Endothelial cell of umbilical vein (primary cell): ENCODE results near the gene RALGAPA1. TPM values are rescaled to one million over a fixed set of nuclear protein-coding genes. Genes with fewer than 3 reads are reported as not detected.

Source experiments
- BruUV-seq: library from RNA; stranded (reverse); fragments of 400-500 nt; replicated peaks from 2 replicates; lab custom pipeline; 2021; lab: Mats Ljungman, UMichigan
- CTCF ChIA-PET: fragments of 300-600, 350-600 bp; sonication (Branson Sonifier 250); formaldehyde crosslinking; loops from one replicate; lab custom pipeline; 2021; ENCODE audit warnings: antibody characterized with exemption, inconsistent platforms; lab: Charles Lee
- POLR2A ChIA-PET: fragments of 300-600, 350-600 bp; sonication (Branson Sonifier 250); formaldehyde crosslinking; loops from one replicate; lab custom pipeline; 2021; ENCODE audit warnings: antibody characterized with exemption, inconsistent platforms; lab: Charles Lee
- DNase-seq: peaks from one replicate; pipeline ENCODE4 v3.0.0-alpha.2; 2011; ENCODE audit warnings: low read depth, low spot score
- FAIRE-seq: peaks from 2 replicates; lab custom pipeline; 2011; peaks lifted over from hg19 to GRCh38; lab: Jason Lieb, UNC
- H2AFZ ChIP-seq: 2 replicates; pipeline ENCODE4 v1.6.0; 2012; ENCODE audit warnings: low read depth, low read length, control low read depth, inconsistent platforms
- H3K27ac ChIP-seq: 2 replicates; pipeline ENCODE4 v1.5.1; 2011; ENCODE audit warnings: low read depth, mild to moderate bottlenecking, control low read depth, low read length, moderate library complexity; ENCODE audit not compliant: insufficient read depth
- H3K27me3 ChIP-seq, 2 experiments: 2 replicates each; pipeline versions ENCODE4 v1.6.0 to v1.6.1; 2011; ENCODE audit warnings: low read length in 2 of 2, mixed read lengths in 1 of 2; ENCODE audit not compliant: control insufficient read depth in 2 of 2, insufficient read depth in 2 of 2
- H3K36me3 ChIP-seq, 2 experiments: 2 replicates in 1 of 2; 3 replicates in 1 of 2; pipeline ENCODE4 v1.5.1; 2011; ENCODE audit warnings: low read length in 2 of 2, mild to moderate bottlenecking in 1 of 2, moderate library complexity in 1 of 2; ENCODE audit not compliant: control insufficient read depth in 2 of 2, insufficient read depth in 2 of 2; ENCODE audit errors: extremely low read depth in 1 of 2
- H3K4me1 ChIP-seq: 3 replicates; pipeline ENCODE4 v1.5.1; 2011; ENCODE audit warnings: mild to moderate bottlenecking, low read length; ENCODE audit not compliant: control insufficient read depth, insufficient read depth; ENCODE audit errors: extremely low read depth
- H3K4me2 ChIP-seq: 2 replicates; pipeline ENCODE4 v1.6.1; 2011; ENCODE audit warnings: low read length, control low read depth, mixed read lengths; ENCODE audit not compliant: insufficient read depth
- H3K4me3 ChIP-seq, 3 experiments: fragments of 200-600 bp in 1 of 3; sonication (generic), shearing (Covaris generic) in 1 of 3; replicated peaks in 1 of 3; 2 replicates each; pipeline ENCODE4 v1.5.1; 2011 to 2016; ENCODE audit warnings: control low read depth in 3 of 3, low read length in 3 of 3, mild to moderate bottlenecking in 2 of 3, inconsistent platforms in 1 of 3, low read depth in 1 of 3, moderate library complexity in 1 of 3; ENCODE audit not compliant: insufficient read depth in 1 of 3
- H3K79me2 ChIP-seq: 2 replicates; pipeline ENCODE4 v1.6.0; 2012; ENCODE audit warnings: low read length, inconsistent platforms; ENCODE audit not compliant: control insufficient read depth, insufficient read depth
- H3K9ac ChIP-seq: replicated peaks from 2 replicates; pipeline ENCODE3; 2011; ENCODE audit warnings: low read length, control low read depth; ENCODE audit not compliant: insufficient read depth; ENCODE audit errors: extremely low read depth
- H3K9me1 ChIP-seq: replicated peaks from 3 replicates; pipeline ENCODE4 v1.6.0; 2011; ENCODE audit warnings: mild to moderate bottlenecking, low read length; ENCODE audit not compliant: control insufficient read depth, insufficient read depth; ENCODE audit errors: extremely low read depth
- H3K9me3 ChIP-seq: replicated peaks from 2 replicates; pipeline ENCODE4 v1.5.1; 2012; ENCODE audit warnings: low read length, inconsistent platforms; ENCODE audit not compliant: control insufficient read depth, insufficient read depth
- H4K20me1 ChIP-seq: replicated peaks from 2 replicates; pipeline ENCODE3; 2011; ENCODE audit warnings: mild to moderate bottlenecking, low read length; ENCODE audit not compliant: control insufficient read depth, insufficient read depth; ENCODE audit errors: extremely low read depth
- EZH2 ChIP-seq: IDR thresholded peaks from 2 replicates; pipeline ENCODE4 v1.6.1; 2012; ENCODE audit warnings: borderline replicate concordance, low read depth, mild to moderate bottlenecking, moderate library complexity, low read length, inconsistent platforms; ENCODE audit not compliant: severe bottlenecking
- FOS ChIP-seq: IDR thresholded peaks from 2 replicates; pipeline ENCODE4 v1.6.1; 2011; ENCODE audit warnings: mild to moderate bottlenecking, low read length, moderate library complexity, borderline replicate concordance; ENCODE audit not compliant: insufficient read depth
- GATA2 ChIP-seq: IDR thresholded peaks from 2 replicates; pipeline ENCODE4 v1.7.0; 2011; ENCODE audit warnings: low read depth, mild to moderate bottlenecking, moderate library complexity, mixed read lengths, low read length; ENCODE audit not compliant: insufficient read length, insufficient read depth
- JUN ChIP-seq: IDR thresholded peaks from 2 replicates; pipeline ENCODE4 v1.6.1; 2011; ENCODE audit warnings: borderline replicate concordance, low read depth; ENCODE audit not compliant: insufficient read length, insufficient read depth
- MYC ChIP-seq: IDR thresholded peaks from one replicate; pipeline ENCODE4 v1.6.1; 2011; ENCODE audit warnings: mild to moderate bottlenecking, low read depth, low read length
- POLR2A ChIP-seq: IDR thresholded peaks from 2 replicates; pipeline ENCODE4 v1.6.1; 2012; ENCODE audit warnings: low read depth, mild to moderate bottlenecking, control low read depth, low read length
- POLR2AphosphoS5 ChIP-seq: IDR thresholded peaks from 2 replicates; pipeline ENCODE4 v1.6.1; 2012; ENCODE audit warnings: low read depth, mild to moderate bottlenecking, control low read depth, low read length, moderate library complexity; ENCODE audit not compliant: insufficient read depth
- dilution Hi-C: fragments of 300-500 bp; cut with MboI; formaldehyde crosslinking; loops from one replicate; pipeline ENCODE4 v1.15.0; 2019; ENCODE audit warnings: low sequenced_read_pairs; ENCODE audit not compliant: extremely low pct_ligation_motif_present
- intact Hi-C: fragments of 100-400 bp; cut with micrococcal nuclease; formaldehyde crosslinking; loops from one replicate; pipeline ENCODE4 v1.10.0; 2022
- polyA plus RNA-seq, 4 experiments: library from polyadenylated mRNA; depleted of rRNA in 3 of 4; stranded (reverse) in 3 of 4; unstranded in 1 of 4; fragments of >200 nt; gene quantifications; 2 replicates each; pipeline versions ENCODE4 v1.2.1 to v1.2.3, GENCODE V29; 2011 to 2012; ENCODE audit warnings: missing spikeins in 1 of 4
- total RNA-seq: library from RNA; stranded (reverse); gene quantifications from 2 replicates; pipeline ENCODE4 v1.2.3, GENCODE V29; 2021
- TF ChIP-seq, protein P1 (sequence below), 2 donors: IDR thresholded peaks; 1 replicate in 1 of 2; 2 replicates in 1 of 2; pipeline ENCODE4 v1.5.1; 2011; ENCODE audit warnings: low read length in 2 of 2, mild to moderate bottlenecking in 2 of 2, moderate library complexity in 2 of 2, control low read depth in 1 of 2, inconsistent platforms in 1 of 2, low read depth in 1 of 2; ENCODE audit not compliant: insufficient read depth in 1 of 2; ENCODE audit errors: extremely low read depth in 1 of 2
- TF ChIP-seq, protein P2 (sequence below): IDR thresholded peaks from 2 replicates; pipeline ENCODE4 v1.6.1; 2011; ENCODE audit not compliant: insufficient read depth, insufficient read length

RALGAPA1 gene
- total and polyA plus RNA-seq, 2 donors (not counting 3 experiments of a cell fraction or from before 2014, with no cell fraction given) = 6.1 to 30.9 TPM

DNA sequence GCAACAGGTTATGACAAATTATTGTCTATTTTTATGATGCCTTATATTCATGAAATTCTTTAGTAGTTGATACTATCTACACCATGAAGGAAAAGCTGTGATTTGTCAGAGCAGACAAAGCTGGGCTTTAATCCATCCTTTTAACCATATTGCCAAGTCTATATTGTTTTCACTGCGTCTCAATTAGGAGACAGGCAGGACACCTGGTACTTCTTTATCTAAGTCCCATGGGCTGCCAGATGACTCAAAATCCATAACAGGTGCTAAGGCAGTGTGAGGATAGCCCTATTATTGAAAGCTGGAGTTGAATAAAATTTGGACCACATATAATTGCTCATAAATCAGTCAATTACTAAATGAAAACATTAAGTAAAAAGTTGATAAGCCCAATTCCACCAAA lies 252.5 kb downstream of the RALGAPA1 start:
- FAIRE-seq = no peak
- Histone ChIP-seq H2AFZ (no peak overlapping the region), H4K20me1 (no peaks in the 10 kb centered on the region), H3K4me1 (peaks cover 3% of the 10 kb centered on the region), H3K9me3 (no peaks in the 10 kb centered on the region), H3K27ac (no peak overlapping the region), H3K4me3 (no peak overlapping the region), H3K27me3 (no peaks in the 10 kb centered on the region), H3K4me2 (no peak overlapping the region), H3K36me3 (no peaks in the 10 kb centered on the region), H3K9ac (no peak overlapping the region), H3K79me2 (no peaks in the 10 kb centered on the region), H3K9me1 (no peaks in the 10 kb centered on the region)
- dilution Hi-C loops = no loop called here
- TF ChIP-seq GATA2 (no peak), FOS (no peak), EZH2 (no peak), JUN (no peak), MYC (no peak), POLR2AphosphoS5 (no peak), POLR2A (no peak)
- TF ChIP-seq, protein P1, sequence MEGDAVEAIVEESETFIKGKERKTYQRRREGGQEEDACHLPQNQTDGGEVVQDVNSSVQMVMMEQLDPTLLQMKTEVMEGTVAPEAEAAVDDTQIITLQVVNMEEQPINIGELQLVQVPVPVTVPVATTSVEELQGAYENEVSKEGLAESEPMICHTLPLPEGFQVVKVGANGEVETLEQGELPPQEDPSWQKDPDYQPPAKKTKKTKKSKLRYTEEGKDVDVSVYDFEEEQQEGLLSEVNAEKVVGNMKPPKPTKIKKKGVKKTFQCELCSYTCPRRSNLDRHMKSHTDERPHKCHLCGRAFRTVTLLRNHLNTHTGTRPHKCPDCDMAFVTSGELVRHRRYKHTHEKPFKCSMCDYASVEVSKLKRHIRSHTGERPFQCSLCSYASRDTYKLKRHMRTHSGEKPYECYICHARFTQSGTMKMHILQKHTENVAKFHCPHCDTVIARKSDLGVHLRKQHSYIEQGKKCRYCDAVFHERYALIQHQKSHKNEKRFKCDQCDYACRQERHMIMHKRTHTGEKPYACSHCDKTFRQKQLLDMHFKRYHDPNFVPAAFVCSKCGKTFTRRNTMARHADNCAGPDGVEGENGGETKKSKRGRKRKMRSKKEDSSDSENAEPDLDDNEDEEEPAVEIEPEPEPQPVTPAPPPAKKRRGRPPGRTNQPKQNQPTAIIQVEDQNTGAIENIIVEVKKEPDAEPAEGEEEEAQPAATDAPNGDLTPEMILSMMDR (IDR thresholded peaks at IDR 0.05; ENCODE audit: extremely low read depth in 1 of 2, insufficient read depth in 1 of 2, low read depth in 1 of 2, low read length in 2 of 2) = no peak
- TF ChIP-seq, protein P2, sequence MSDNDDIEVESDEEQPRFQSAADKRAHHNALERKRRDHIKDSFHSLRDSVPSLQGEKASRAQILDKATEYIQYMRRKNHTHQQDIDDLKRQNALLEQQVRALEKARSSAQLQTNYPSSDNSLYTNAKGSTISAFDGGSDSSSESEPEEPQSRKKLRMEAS = no peak
- ChIA-PET POLR2A (no interaction called here), CTCF (no interaction called here)
- intact Hi-C loops = loop anchor here (5.0 kb wide), 1 partner anchor 371 kb away; no protein-coding TSS in a partner anchor
- BruUV-seq = no TSS peak
- no peak for DNase-seq
